Fibroblast of skin of left quadriceps (primary cell): ENCODE data around the gene ST6GALNAC3.
"Not testable (repeated sequence)": the region's sequence is repeated elsewhere in the genome, so short reads cannot be mapped to it uniquely, and the experiment has no call there.

Source experiments
- DNase-seq, 2 experiments: peaks; one replicate each; pipeline ENCODE4 v3.0.0-alpha.2; 2013; ENCODE audit warnings: low read depth in 2 of 2

ST6GALNAC3 gene

GRCh38 chr1:76337542-76338219, 263.1 kb downstream of the ST6GALNAC3 start:
- DNase-seq = no peak

DNA sequence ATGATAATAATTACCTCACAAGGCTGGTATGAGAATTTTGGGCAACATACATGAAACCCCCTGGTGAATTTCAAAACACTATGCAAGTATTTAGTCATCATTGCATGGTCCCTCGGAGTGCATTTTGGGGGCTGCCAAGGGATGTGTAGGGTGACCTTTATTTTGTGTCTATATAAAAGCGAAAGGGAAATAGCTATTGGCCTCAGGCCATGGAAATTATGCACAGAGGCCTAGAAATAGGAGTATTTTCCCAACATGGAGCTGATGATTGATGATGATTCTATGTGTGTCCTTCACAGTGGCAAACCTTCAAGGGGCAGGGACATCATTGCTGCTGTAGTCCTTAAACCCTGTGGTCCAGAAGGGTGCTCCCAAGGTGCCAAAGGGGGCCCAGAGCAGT, 265.5 kb downstream of the ST6GALNAC3 start:
- no peak for DNase-seq

GRCh38 chr1:76341816-76342215, 267.3 kb downstream of the ST6GALNAC3 start:
- DNase-seq = not testable (repeated sequence)

- no peak for DNase-seq
Measured at GRCh38 chr1:76343356-76343755, 268.8 kb downstream of the ST6GALNAC3 start.

DNA sequence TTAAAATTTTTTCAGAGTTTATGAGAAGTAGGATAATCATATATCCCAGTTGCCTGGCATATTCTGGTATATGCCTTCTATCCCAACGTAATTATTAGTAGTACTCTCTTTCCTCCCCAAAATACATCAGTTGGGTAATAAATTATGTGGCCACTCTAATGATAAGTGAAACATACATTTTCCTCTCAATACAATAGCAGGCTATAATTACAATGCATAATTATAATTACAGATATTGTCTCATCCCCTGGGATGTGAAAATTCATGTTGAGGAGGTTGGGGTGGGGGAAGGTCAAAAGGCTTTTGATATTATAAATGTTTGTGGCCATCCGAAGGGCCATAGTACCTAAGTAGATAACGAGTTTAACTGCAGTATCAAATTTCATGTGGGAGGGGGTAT, 277.1 kb downstream of the ST6GALNAC3 start:
- no peak for DNase-seq

DNA sequence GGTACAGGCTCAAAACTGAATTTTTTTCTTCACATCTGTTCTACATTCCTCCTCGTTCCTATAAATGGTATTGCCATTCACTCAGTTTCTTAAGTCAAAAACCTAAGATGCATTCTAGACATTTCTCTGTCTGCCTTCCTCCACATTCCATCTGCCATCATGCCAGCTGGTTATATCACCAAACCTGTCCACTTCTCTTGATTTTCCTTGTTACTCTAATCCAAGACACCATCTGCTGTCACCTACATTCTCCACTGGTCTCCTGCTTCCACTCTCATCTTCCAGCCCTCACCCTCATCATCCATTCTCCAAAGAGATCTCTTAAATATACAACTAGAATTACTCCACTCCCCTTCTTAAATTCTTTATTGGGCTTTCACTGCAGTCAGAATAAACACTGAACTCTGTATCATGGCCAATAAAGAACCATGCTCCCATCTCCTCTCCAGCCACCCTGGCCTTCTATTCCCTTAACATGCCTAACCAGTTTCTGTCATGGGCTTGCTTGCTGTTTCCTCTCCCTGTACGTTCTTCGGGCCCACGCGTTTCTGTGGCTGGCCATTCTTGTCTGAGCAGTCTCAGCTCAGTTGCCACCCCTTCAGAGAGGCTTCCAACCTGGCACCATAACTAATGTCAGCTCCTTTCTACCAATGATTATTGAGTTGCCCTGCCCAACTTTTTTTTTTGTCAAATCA, 278.3 kb downstream of the ST6GALNAC3 start:
- no peak for DNase-seq

- no peak for DNase-seq
Measured at GRCh38 chr1:76354236-76354635, 279.7 kb downstream of the ST6GALNAC3 start.

DNA sequence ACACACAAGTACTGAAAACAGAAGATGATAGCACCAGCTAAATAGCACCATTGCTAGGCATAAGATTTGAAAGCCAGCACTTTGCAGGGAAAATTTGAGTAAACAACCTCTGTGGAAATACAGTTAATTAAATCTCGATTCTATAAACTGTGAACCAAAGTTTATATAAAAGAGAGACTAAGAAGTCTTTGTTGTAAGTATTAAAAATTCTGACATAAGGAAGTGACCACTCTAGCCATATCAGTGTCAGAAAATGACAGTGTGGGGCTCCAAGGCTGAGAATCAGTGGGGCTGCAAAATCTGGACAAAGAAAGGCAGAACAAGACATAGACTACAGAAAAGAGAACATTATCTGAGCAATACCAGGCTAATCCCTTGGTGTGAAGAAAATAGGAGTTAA, 292.2 kb downstream of the ST6GALNAC3 start:
- no peak for DNase-seq

- no peak for DNase-seq
Measured at GRCh38 chr1:76371941-76372340, 297.4 kb downstream of the ST6GALNAC3 start.

GRCh38 chr1:76374086-76374485, 299.5 kb downstream of the ST6GALNAC3 start:
- no peak for DNase-seq

GRCh38 chr1:76377247-76377646, 302.7 kb downstream of the ST6GALNAC3 start:
- DNase-seq = no peak

GRCh38 chr1:76379506-76379905, 305.0 kb downstream of the ST6GALNAC3 start:
- no peak for DNase-seq

- peak; percentile 10 to 18 for DNase-seq
Measured at GRCh38 chr1:76381450-76382097, 307.0 kb downstream of the ST6GALNAC3 start.

- DNase-seq = no peak
Measured at GRCh38 chr1:76388261-76388660, 313.7 kb downstream of the ST6GALNAC3 start.

GRCh38 chr1:76390456-76390855, 315.9 kb downstream of the ST6GALNAC3 start:
- no peak for DNase-seq

GRCh38 chr1:76395059-76395458, 320.5 kb downstream of the ST6GALNAC3 start:
- DNase-seq = no peak

DNA sequence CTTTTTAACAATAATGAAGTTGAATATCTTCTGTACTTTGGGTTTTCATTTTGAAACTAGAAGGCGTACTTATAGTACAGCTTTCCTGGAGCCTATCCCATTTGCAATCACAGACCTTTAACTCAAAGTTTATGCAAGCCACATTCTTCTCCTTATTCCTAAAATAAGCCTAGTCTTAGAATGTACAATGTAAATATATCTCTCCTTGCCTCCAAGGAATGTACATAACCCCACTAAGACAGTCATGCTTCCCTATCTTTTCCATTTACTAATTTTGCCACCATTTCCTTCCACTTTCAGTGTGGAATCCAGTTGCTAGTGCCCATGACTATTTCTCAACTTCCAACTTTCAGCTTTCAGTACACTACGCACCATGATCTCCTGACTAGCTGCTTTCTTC, 327.6 kb downstream of the ST6GALNAC3 start:
- no peak for DNase-seq

- DNase-seq = no peak
Measured at GRCh38 chr1:76408303-76408702, 333.8 kb downstream of the ST6GALNAC3 start.

DNA sequence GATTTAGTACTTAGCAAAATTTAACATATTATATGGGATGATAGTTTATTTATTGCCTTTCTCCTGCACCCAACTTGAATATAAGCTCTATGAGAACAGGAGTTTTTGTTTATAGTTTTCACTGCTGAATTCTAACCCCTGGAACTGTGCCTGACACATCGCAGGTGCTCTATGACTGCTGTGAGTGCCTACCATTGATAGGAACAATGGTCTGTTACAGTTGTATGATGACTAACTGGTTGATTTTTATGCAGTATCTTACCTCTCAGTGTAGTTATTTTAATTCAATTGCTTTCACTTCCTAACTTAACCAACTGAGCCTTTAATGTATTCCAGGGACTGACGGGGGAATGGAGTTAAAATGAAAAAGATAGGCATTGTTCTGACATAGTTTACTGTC, 336.0 kb downstream of the ST6GALNAC3 start:
- no peak for DNase-seq

GRCh38 chr1:76418531-76418930, 344.0 kb downstream of the ST6GALNAC3 start:
- DNase-seq = no peak

DNA sequence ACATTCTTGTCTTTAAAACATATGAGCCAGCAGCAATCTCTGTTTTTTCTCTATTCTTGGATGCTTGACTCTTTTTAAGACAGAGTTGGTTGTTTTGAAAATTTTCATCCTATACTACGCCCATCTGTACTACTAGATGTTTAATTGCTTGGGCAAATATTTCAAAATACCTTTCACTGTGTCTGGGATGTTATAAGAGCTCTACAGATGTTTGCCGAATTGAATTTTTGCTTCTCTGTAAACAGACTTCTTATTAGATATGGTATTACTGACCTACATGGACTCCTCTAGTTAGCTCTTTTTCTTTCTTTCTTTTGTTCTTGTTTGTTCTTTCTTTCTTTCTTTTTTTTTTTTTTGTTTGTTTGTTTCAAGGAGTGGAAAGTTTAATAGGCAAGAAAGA, 345.1 kb downstream of the ST6GALNAC3 start:
- DNase-seq = no peak

DNA sequence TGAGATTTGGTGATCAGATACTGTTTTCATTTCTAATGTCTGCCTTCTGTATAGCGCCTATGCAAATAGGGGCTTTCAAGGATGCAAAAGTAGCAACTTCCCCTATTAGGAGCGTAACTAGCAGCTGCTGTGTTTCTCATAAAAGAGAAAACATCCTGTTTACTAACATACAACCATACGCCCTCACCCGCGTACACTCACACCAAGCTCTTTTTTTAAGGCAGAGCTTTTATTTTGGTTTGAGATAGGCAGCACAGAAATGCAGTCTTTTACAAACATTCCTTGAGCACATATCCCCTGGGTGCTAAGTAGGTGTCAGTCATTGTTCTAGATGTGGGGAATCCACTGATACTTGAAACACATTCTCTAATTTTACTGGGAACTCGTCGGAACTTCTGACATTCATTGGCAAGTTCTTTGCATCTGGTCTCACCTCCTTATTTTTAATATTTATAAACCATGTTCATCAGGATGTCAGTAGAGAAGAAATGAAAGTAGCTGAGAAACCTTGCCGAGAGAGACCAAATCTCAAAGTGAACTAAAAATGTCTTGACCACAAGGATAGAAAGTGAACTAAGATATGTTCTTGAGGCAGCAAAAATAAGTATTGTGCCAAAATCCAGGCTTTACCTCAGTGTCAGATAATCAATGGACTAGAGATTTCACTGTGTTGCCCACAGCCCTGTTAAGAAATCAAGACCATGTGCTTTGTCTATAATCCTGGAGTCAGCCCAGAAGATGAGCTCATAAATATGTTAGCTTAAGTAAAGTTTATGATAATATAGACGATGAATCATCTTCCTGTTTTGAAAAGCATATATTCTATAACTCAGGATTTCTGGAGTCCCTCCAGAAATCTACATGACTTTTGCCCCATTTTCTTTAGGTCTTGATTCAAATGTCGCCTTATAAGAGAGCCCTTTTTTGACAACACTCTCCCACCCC, 350.9 kb downstream of the ST6GALNAC3 start:
- peak; percentile 81 to 85 for DNase-seq
